WTC11 (cell line): ENCODE measurements around the gene EIF3A. TPM values are rescaled to one million over a fixed set of nuclear protein-coding genes. Genes with fewer than 3 reads are reported as not detected.

ENCODE experiments used
- CBFB ChIP-seq: sonication (generic); formaldehyde crosslinking; IDR thresholded peaks from 2 replicates; pipeline ENCODE4 v1.8.1; 2022; ENCODE audit warnings: mild to moderate bottlenecking, low read depth, missing genetic modification reagents
- ELF4 ChIP-seq: sonication (generic); formaldehyde crosslinking; IDR thresholded peaks from 2 replicates; pipeline ENCODE4 v1.8.1; 2022; ENCODE audit warnings: low read depth, mild to moderate bottlenecking, moderate library complexity, missing genetic modification reagents
- ETV6 ChIP-seq: sonication (generic); formaldehyde crosslinking; IDR thresholded peaks from 2 replicates; pipeline ENCODE4 v1.8.1; 2022; ENCODE audit warnings: mild to moderate bottlenecking, missing genetic modification reagents
- GABPB1 ChIP-seq: sonication (generic); formaldehyde crosslinking; IDR thresholded peaks from 2 replicates; pipeline ENCODE4 v1.8.1; 2023; ENCODE audit warnings: mild to moderate bottlenecking, missing genetic modification reagents
- IRF2 ChIP-seq: sonication (generic); formaldehyde crosslinking; IDR thresholded peaks from 2 replicates; pipeline ENCODE4 v1.8.0; 2022; ENCODE audit warnings: low read depth, missing genetic modification reagents, borderline replicate concordance
- JUN ChIP-seq: sonication (generic); formaldehyde crosslinking; IDR thresholded peaks from 2 replicates; pipeline ENCODE4 v1.8.0; 2023; ENCODE audit warnings: mild to moderate bottlenecking, missing genetic modification reagents
- MAX ChIP-seq: sonication (generic); formaldehyde crosslinking; IDR thresholded peaks from 2 replicates; pipeline ENCODE4 v1.8.0; 2022; ENCODE audit warnings: mild to moderate bottlenecking, missing genetic modification reagents
- MXD4 ChIP-seq: fragments of 250-450 bp; sonication (Bioruptor Pico); IDR thresholded peaks from 2 replicates; pipeline ENCODE4 v1.8.0; 2021; ENCODE audit warnings: mild to moderate bottlenecking, moderate library complexity, borderline replicate concordance
- PRDM15 ChIP-seq: sonication (generic); formaldehyde crosslinking; IDR thresholded peaks from 2 replicates; pipeline ENCODE4 v1.8.0; 2022; ENCODE audit warnings: missing genetic modification reagents
- TEAD4 ChIP-seq: sonication (generic); formaldehyde crosslinking; IDR thresholded peaks from 2 replicates; pipeline ENCODE4 v1.8.0; 2022; ENCODE audit warnings: mild to moderate bottlenecking, missing genetic modification reagents
- USF1 ChIP-seq: sonication (generic); formaldehyde crosslinking; IDR thresholded peaks from 2 replicates; pipeline ENCODE4 v1.8.0; 2022; ENCODE audit warnings: mild to moderate bottlenecking, missing genetic modification reagents
- ZBTB21 ChIP-seq: sonication (generic); formaldehyde crosslinking; IDR thresholded peaks from 2 replicates; pipeline ENCODE4 v1.8.1; 2023; ENCODE audit warnings: mild to moderate bottlenecking, missing genetic modification reagents, borderline replicate concordance
- ZMAT4 ChIP-seq: fragments of 250-450 bp; sonication (Bioruptor Pico); IDR thresholded peaks from 2 replicates; pipeline ENCODE4 v1.9.0; 2021; ENCODE audit warnings: mild to moderate bottlenecking
- ZNF219 ChIP-seq: sonication (generic); formaldehyde crosslinking; IDR thresholded peaks from 2 replicates; pipeline ENCODE4 v1.8.0; 2023; ENCODE audit warnings: missing genetic modification reagents, mild to moderate bottlenecking, borderline replicate concordance
- ZNF232 ChIP-seq: sonication (generic); formaldehyde crosslinking; IDR thresholded peaks from 2 replicates; pipeline ENCODE4 v1.8.0; 2022; ENCODE audit warnings: mild to moderate bottlenecking, missing genetic modification reagents
- ZNF263 ChIP-seq: sonication (generic); formaldehyde crosslinking; IDR thresholded peaks from 2 replicates; pipeline ENCODE4 v1.8.1; 2022; ENCODE audit warnings: low read depth, mild to moderate bottlenecking, moderate library complexity, missing genetic modification reagents
- total RNA-seq: library from RNA; stranded (reverse); gene quantifications from 3 replicates; pipeline ENCODE4 v1.2.3, GENCODE V29; 2021
- TF ChIP-seq, protein P1 (sequence below): fragments of 250-450 bp; sonication (Bioruptor Pico); IDR thresholded peaks from 2 replicates; pipeline ENCODE4 v2.1.2; 2022; ENCODE audit warnings: mild to moderate bottlenecking, moderate library complexity
- TF ChIP-seq, protein P2 (sequence below): sonication (generic); formaldehyde crosslinking; IDR thresholded peaks from 2 replicates; pipeline ENCODE4 v1.8.0; 2023; ENCODE audit warnings: missing genetic modification reagents, mild to moderate bottlenecking, borderline replicate concordance
- TF ChIP-seq, protein P3 (sequence below): fragments of 250-450 bp; sonication (Bioruptor Pico); IDR thresholded peaks from 2 replicates; pipeline ENCODE4 v1.9.0; 2021; ENCODE audit warnings: moderate library complexity, mild to moderate bottlenecking, inconsistent platforms, borderline replicate concordance
- TF ChIP-seq, protein P4 (sequence below): sonication (generic); formaldehyde crosslinking; conservative IDR thresholded peaks from 2 replicates; pipeline ENCODE4 v1.8.1; 2022; ENCODE audit warnings: mild to moderate bottlenecking, missing genetic modification reagents

EIF3A gene
- total RNA-seq, 1 experiment from 2014 or later, result 213 TPM

GRCh38 chr10:119028900-119029612 lies 51.6 kb downstream of the EIF3A start (continued):
- TF ChIP-seq, protein P1, sequence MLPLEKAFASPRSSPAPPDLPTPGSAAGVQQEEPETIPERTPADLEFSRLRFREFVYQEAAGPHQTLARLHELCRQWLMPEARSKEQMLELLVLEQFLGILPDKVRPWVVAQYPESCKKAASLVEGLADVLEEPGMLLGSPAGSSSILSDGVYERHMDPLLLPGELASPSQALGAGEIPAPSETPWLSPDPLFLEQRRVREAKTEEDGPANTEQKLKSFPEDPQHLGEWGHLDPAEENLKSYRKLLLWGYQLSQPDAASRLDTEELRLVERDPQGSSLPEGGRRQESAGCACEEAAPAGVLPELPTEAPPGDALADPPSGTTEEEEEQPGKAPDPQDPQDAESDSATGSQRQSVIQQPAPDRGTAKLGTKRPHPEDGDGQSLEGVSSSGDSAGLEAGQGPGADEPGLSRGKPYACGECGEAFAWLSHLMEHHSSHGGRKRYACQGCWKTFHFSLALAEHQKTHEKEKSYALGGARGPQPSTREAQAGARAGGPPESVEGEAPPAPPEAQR, result no peak
- TF ChIP-seq PRDM15 (peak; percentile 71), ZBTB21 (CRISPR knock-in tag) (0 out of 2 replicates have a peak, but pooled peaks have one; percentile 35), MXD4 (no peak), CBFB (CRISPR knock-in tag) (no peak), JUN (no peak), MAX (CRISPR knock-in tag) (peak; percentile 36; the same call in 1 of the 2 replicates), TEAD4 (CRISPR knock-in tag) (no peak), USF1 (CRISPR knock-in tag) (no peak), ZNF219 (no peak), IRF2 (CRISPR knock-in tag) (no peak), ZNF263 (peak; percentile 68; the same call in 1 of the 2 replicates), GABPB1 (CRISPR knock-in tag) (no peak), ZNF232 (no peak), ETV6 (no peak), ZMAT4 (no peak), ELF4 (CRISPR knock-in tag) (no peak)
- TF ChIP-seq, protein P2, sequence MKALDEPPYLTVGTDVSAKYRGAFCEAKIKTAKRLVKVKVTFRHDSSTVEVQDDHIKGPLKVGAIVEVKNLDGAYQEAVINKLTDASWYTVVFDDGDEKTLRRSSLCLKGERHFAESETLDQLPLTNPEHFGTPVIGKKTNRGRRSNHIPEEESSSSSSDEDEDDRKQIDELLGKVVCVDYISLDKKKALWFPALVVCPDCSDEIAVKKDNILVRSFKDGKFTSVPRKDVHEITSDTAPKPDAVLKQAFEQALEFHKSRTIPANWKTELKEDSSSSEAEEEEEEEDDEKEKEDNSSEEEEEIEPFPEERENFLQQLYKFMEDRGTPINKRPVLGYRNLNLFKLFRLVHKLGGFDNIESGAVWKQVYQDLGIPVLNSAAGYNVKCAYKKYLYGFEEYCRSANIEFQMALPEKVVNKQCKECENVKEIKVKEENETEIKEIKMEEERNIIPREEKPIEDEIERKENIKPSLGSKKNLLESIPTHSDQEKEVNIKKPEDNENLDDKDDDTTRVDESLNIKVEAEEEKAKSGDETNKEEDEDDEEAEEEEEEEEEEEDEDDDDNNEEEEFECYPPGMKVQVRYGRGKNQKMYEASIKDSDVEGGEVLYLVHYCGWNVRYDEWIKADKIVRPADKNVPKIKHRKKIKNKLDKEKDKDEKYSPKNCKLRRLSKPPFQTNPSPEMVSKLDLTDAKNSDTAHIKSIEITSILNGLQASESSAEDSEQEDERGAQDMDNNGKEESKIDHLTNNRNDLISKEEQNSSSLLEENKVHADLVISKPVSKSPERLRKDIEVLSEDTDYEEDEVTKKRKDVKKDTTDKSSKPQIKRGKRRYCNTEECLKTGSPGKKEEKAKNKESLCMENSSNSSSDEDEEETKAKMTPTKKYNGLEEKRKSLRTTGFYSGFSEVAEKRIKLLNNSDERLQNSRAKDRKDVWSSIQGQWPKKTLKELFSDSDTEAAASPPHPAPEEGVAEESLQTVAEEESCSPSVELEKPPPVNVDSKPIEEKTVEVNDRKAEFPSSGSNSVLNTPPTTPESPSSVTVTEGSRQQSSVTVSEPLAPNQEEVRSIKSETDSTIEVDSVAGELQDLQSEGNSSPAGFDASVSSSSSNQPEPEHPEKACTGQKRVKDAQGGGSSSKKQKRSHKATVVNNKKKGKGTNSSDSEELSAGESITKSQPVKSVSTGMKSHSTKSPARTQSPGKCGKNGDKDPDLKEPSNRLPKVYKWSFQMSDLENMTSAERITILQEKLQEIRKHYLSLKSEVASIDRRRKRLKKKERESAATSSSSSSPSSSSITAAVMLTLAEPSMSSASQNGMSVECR (CRISPR knock-in tag), result no peak
- TF ChIP-seq, protein P3, sequence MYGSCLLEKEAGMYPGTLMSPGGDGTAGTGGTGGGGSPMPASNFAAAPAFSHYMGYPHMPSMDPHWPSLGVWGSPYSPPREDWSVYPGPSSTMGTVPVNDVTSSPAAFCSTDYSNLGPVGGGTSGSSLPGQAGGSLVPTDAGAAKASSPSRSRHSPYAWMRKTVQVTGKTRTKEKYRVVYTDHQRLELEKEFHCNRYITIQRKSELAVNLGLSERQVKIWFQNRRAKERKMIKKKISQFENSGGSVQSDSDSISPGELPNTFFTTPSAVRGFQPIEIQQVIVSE (CRISPR knock-in tag), result no peak
- TF ChIP-seq, protein P4, sequence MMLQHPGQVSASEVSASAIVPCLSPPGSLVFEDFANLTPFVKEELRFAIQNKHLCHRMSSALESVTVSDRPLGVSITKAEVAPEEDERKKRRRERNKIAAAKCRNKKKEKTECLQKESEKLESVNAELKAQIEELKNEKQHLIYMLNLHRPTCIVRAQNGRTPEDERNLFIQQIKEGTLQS (CRISPR knock-in tag), result no peak
- TF ChIP-seq, all 79 proteins: peak for 8
